PC-3 (cell line): ENCODE data around the gene SH2D3C. TPM values are rescaled to one million over a fixed set of nuclear protein-coding genes. Genes with fewer than 3 reads are reported as not detected.

Source experiments
- ATAC-seq: fragments of 200-7000 bp; cut with Tn5 transposase; 2 replicates; pipeline ENCODE4 v1.9.1; 2020; ENCODE audit warnings: mild to moderate bottlenecking, moderate library complexity
- BruUV-seq: library from RNA; stranded (reverse); fragments of 400-500 nt; replicated peaks from 2 replicates; lab custom pipeline; 2021; lab: Mats Ljungman, UMichigan
- CTCF ChIA-PET: fragments of 300-600 bp; sonication (Branson Sonifier 250); formaldehyde crosslinking; loops from one replicate; lab custom pipeline; 2022; ENCODE audit warnings: antibody characterized with exemption; lab: Charles Lee
- POLR2A ChIA-PET: fragments of 300-600 bp; sonication (Branson Sonifier 250); formaldehyde crosslinking; loops from one replicate; lab custom pipeline; 2022; ENCODE audit warnings: antibody characterized with exemption; ENCODE audit not compliant: unreplicated experiment; lab: Charles Lee
- DNase-seq: peaks from one replicate; pipeline ENCODE4 v3.0.0-alpha.2; 2015
- H2AFZ ChIP-seq: fragments of 300-600 bp; sonication (generic); 2 replicates; pipeline ENCODE4 v1.6.0; 2016; ENCODE audit warnings: antibody characterized with exemption, low read length
- H3F3A ChIP-seq: fragments of 300-600 bp; sonication (generic); one replicate; pipeline ENCODE4 v1.6.0; 2017; ENCODE audit warnings: antibody characterized with exemption, low read length, control low read depth, mild to moderate bottlenecking; ENCODE audit not compliant: unreplicated experiment
- H3K27ac ChIP-seq: fragments of 300-600 bp; sonication (generic); 2 replicates; pipeline ENCODE4 v1.5.1; 2016; ENCODE audit warnings: mild to moderate bottlenecking, low read length
- H3K27me3 ChIP-seq: fragments of 300-600 bp; sonication (generic); 2 replicates; pipeline ENCODE4 v1.6.1; 2016; ENCODE audit warnings: low read length, mixed read lengths
- H3K36me3 ChIP-seq: fragments of 300-600 bp; sonication (generic); 2 replicates; pipeline ENCODE4 v1.6.1; 2016; ENCODE audit warnings: low read depth, mixed run types, low read length, mixed read lengths
- H3K4me1 ChIP-seq: fragments of 300-600 bp; sonication (generic); 2 replicates; pipeline ENCODE4 v1.5.1; 2016; ENCODE audit warnings: low read length; ENCODE audit not compliant: insufficient read depth
- H3K4me2 ChIP-seq: fragments of 300-600 bp; sonication (generic); 2 replicates; pipeline ENCODE4 v1.6.0; 2016; ENCODE audit warnings: low read length
- H3K4me3 ChIP-seq: fragments of 300-600 bp; sonication (generic); 2 replicates; pipeline ENCODE4 v1.5.1; 2016; ENCODE audit warnings: mild to moderate bottlenecking, low read length, mixed read lengths
- H3K79me2 ChIP-seq: fragments of 300-600 bp; sonication (generic); 2 replicates; pipeline ENCODE4 v1.6.1; 2017; ENCODE audit warnings: low read length, mixed read lengths
- H3K9ac ChIP-seq: fragments of 300-600 bp; sonication (generic); 2 replicates; pipeline ENCODE4 v1.6.0; 2016; ENCODE audit warnings: mild to moderate bottlenecking, low read length
- H3K9me2 ChIP-seq: fragments of 300-600 bp; sonication (generic); replicated peaks from 2 replicates; pipeline ENCODE4 v1.6.1; 2016; ENCODE audit warnings: mixed run types, low read length, mixed read lengths
- H3K9me3 ChIP-seq: fragments of 300-600 bp; sonication (generic); 2 replicates; pipeline ENCODE4 v1.6.1; 2016; ENCODE audit warnings: low read length, mixed read lengths
- H4K20me1 ChIP-seq: fragments of 300-600 bp; sonication (generic); 2 replicates; pipeline ENCODE4 v1.6.1; 2016; ENCODE audit warnings: low read length, mixed read lengths
- EZH2 ChIP-seq: fragments of 300-600 bp; sonication (generic); IDR thresholded peaks from one replicate; pipeline ENCODE4 v1.6.1; 2017; ENCODE audit warnings: antibody characterized with exemption, mild to moderate bottlenecking, low read length; ENCODE audit not compliant: unreplicated experiment
- EZH2phosphoT487 ChIP-seq: fragments of 300-600 bp; sonication (generic); IDR thresholded peaks from 2 replicates; pipeline ENCODE4 v1.6.1; 2018; ENCODE audit warnings: mild to moderate bottlenecking, antibody characterized with exemption, low read length, borderline replicate concordance
- intact Hi-C: fragments of 100-400 bp; cut with micrococcal nuclease; formaldehyde crosslinking; loops from 2 replicates; pipeline ENCODE4 v1.9.0; 2023
- total RNA-seq: library from RNA; depleted of rRNA; stranded (reverse); fragments of >200 nt; gene quantifications from 2 replicates; pipeline ENCODE4 v1.2.3, GENCODE V29; 2014
- TF ChIP-seq, protein P1 (sequence below): fragments of 300-600 bp; sonication (generic); conservative IDR thresholded peaks from 2 replicates; pipeline ENCODE4 v1.5.1; 2017; ENCODE audit warnings: antibody characterized with exemption, low read depth, mild to moderate bottlenecking, low read length

SH2D3C gene
- total RNA-seq, 1 experiment from 2014 or later = 0.26 TPM

GRCh38 chr9:127711831-127712274 lies 66.6 kb downstream of the SH2D3C start:
- ChIA-PET CTCF (no interaction called here), POLR2A (no interaction called here)
- H3F3A ChIP-seq = no peaks in the 10 kb centered on the region
- H3K4me3 ChIP-seq = no peak overlapping the region
- H3K79me2 ChIP-seq = peaks cover 16% of the 10 kb centered on the region
- DNase-seq (no peak), ATAC-seq (no peak)
- no peak overlapping the region for H3K27ac ChIP-seq
- H3K27me3 ChIP-seq = no peaks in the 10 kb centered on the region
- no peak overlapping the region for H2AFZ ChIP-seq
- H3K9me3 ChIP-seq = no peaks in the 10 kb centered on the region
- no TSS peak for BruUV-seq
- no peaks in the 10 kb centered on the region for H4K20me1 ChIP-seq
- peaks cover 5% of the 10 kb centered on the region; the same call in 1 of the 2 replicates for H3K4me1 ChIP-seq
- no peaks in the 10 kb centered on the region for H3K36me3 ChIP-seq
- no peaks in the 10 kb centered on the region for H3K9me2 ChIP-seq
- H3K9ac ChIP-seq = no peak overlapping the region
- TF ChIP-seq EZH2 (no peak), EZH2phosphoT487 (no peak)
- TF ChIP-seq, protein P1, sequence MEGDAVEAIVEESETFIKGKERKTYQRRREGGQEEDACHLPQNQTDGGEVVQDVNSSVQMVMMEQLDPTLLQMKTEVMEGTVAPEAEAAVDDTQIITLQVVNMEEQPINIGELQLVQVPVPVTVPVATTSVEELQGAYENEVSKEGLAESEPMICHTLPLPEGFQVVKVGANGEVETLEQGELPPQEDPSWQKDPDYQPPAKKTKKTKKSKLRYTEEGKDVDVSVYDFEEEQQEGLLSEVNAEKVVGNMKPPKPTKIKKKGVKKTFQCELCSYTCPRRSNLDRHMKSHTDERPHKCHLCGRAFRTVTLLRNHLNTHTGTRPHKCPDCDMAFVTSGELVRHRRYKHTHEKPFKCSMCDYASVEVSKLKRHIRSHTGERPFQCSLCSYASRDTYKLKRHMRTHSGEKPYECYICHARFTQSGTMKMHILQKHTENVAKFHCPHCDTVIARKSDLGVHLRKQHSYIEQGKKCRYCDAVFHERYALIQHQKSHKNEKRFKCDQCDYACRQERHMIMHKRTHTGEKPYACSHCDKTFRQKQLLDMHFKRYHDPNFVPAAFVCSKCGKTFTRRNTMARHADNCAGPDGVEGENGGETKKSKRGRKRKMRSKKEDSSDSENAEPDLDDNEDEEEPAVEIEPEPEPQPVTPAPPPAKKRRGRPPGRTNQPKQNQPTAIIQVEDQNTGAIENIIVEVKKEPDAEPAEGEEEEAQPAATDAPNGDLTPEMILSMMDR = no peak
- intact Hi-C loops = no loop called here
- no peak overlapping the region for H3K4me2 ChIP-seq

DNA sequence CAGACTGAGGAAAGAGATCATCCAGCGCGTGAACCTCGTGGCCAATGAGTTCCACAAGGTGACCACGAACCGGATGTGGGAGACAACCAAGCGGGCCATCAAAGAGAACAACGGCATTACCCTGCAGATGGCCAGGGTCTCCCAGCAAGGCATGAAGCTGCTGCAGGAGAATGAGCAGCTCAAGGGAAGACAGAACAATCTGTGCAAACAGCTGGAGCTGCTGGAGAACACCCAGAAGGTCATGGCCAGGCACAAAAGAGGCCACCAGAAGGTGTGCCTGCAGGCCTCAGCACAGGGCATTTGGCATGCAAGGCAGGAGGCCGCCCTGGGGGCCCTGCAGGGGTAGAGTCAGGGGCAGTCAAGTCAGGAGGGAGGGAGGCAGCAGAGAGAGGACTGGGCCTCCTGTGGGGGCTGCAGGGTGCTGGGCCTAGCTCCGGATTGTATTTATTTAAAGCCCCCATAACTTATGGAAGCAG lies 67.2 kb downstream of the SH2D3C start:
- CTCF ChIA-PET = no interaction called here
- no TSS peak for BruUV-seq
- Histone ChIP-seq H3K27me3 (no peaks in the 10 kb centered on the region), H3K4me2 (no peak overlapping the region), H3K9me2 (no peaks in the 10 kb centered on the region), H3F3A (no peaks in the 10 kb centered on the region), H3K9me3 (no peaks in the 10 kb centered on the region), H3K4me3 (no peak overlapping the region), H3K36me3 (no peaks in the 10 kb centered on the region), H3K27ac (no peak overlapping the region), H3K4me1 (peaks cover 5% of the 10 kb centered on the region; the same call in 1 of the 2 replicates), H4K20me1 (no peaks in the 10 kb centered on the region), H3K9ac (no peak overlapping the region), H3K79me2 (peaks cover 16% of the 10 kb centered on the region), H2AFZ (no peak overlapping the region)
- TF ChIP-seq EZH2phosphoT487 (no peak), EZH2 (no peak)
- TF ChIP-seq, protein P1 = no peak
- POLR2A ChIA-PET = no interaction called here
- ATAC-seq = no peak
- no peak for DNase-seq
- intact Hi-C loops = no loop called here

GRCh38 chr9:127710204-127710783 lies 68.2 kb downstream of the SH2D3C start:
- H3K36me3 ChIP-seq = no peaks in the 10 kb centered on the region
- no peaks in the 10 kb centered on the region for H3K9me2 ChIP-seq
- H3K79me2 ChIP-seq = peaks cover 15% of the 10 kb centered on the region
- H4K20me1 ChIP-seq = no peaks in the 10 kb centered on the region
- POLR2A ChIA-PET = no interaction called here
- intact Hi-C loops = no loop called here
- peaks cover 5% of the 10 kb centered on the region; the same call in 1 of the 2 replicates for H3K4me1 ChIP-seq
- H3K9ac ChIP-seq = no peak overlapping the region
- no peaks in the 10 kb centered on the region for H3K9me3 ChIP-seq
- no peak overlapping the region for H3K4me2 ChIP-seq
- DNase-seq (no peak), ATAC-seq (no peak)
- no peak overlapping the region for H2AFZ ChIP-seq
- TF ChIP-seq EZH2 (no peak), EZH2phosphoT487 (no peak)
- TF ChIP-seq, protein P1 = no peak
- BruUV-seq = no TSS peak
- H3K27ac ChIP-seq = no peak overlapping the region
- CTCF ChIA-PET = no interaction called here
- no peak overlapping the region for H3K4me3 ChIP-seq
- H3K27me3 ChIP-seq = no peaks in the 10 kb centered on the region
- no peaks in the 10 kb centered on the region for H3F3A ChIP-seq
